ENCODE measurements around the gene CLDN3. TPM values are rescaled to one million over a fixed set of nuclear protein-coding genes. Genes with fewer than 3 reads are reported as not detected.

CLDN3 gene
- total and polyA plus RNA-seq, 2 donors (not counting 1 experiment from before 2014, with no cell fraction given) = not detected

- Mint-ChIP-seq H3K27me3 (no peaks in the 10 kb centered on the region), H3K4me3 (peak within 1 kb of the TSS; percentile 91), H3K27ac (peak within 1 kb of the TSS; percentile 89), H3K9me3 (ENCODE audit: insufficient read depth) (no peaks in the 10 kb centered on the region), H3K4me1 (peaks cover 11% of the 10 kb centered on the region)
- Histone ChIP-seq H3K27me3 (replicated peaks in 1 of 4; ENCODE audit: control extremely low read depth in 1 of 4, control insufficient read depth in 3 of 4, insufficient read depth in 4 of 4, low read length in 3 of 4) (peaks cover 0 to 4% (median 0%) of the 10 kb centered on the region in 4 experiments), H3K9ac (ENCODE audit: low read length) (peak within 1 kb of the TSS; percentile 94), H3K9me3 (ENCODE audit: control extremely low read depth in 1 of 3, control insufficient read depth in 2 of 3, insufficient read depth in 1 of 3, low read length in 2 of 3) (peaks cover 0 to 6% (median 0%) of the 10 kb centered on the region in 3 donors), H4K20me1 (ENCODE audit: control insufficient read depth, insufficient read depth, low read length, poor library complexity, severe bottlenecking) (peaks cover 8% of the 10 kb centered on the region), H3K36me3 (replicated peaks in 1 of 2; ENCODE audit: control extremely low read depth in 1 of 2, control insufficient read depth in 1 of 2, extremely low read depth in 1 of 2, insufficient read depth in 2 of 2, low read length in 1 of 2) (peaks cover 0 to 7% of the 10 kb centered on the region in 2 experiments), H3K4me3 (ENCODE audit: control extremely low read depth in 1 of 5, extremely low read depth in 1 of 5, insufficient read depth in 1 of 5, low read depth in 2 of 5, low read length in 4 of 5) (peak within 1 kb of the TSS; percentile 61 to 94 (median 91)), H3K79me2 (ENCODE audit: control insufficient read depth, insufficient read depth, low read length) (peaks cover 4% of the 10 kb centered on the region), H3K4me2 (replicated peaks; ENCODE audit: low read depth, low read length, poor library complexity, severe bottlenecking) (peak within 1 kb of the TSS; percentile 95), H3K4me1 (ENCODE audit: control insufficient read depth in 2 of 2, insufficient read depth in 2 of 2, low read length in 2 of 2) (peaks cover 4 to 18% of the 10 kb centered on the region in 2 donors), H2AFZ (ENCODE audit: insufficient read depth, low read depth, low read length, poor library complexity, severe bottlenecking) (peak within 1 kb of the TSS; percentile 92), H3K27ac (ENCODE audit: low read length in 2 of 2) (peak within 1 kb of the TSS; percentile 79 to 93)
- ATAC-seq (ENCODE audit: low read depth) = peak; percentile 89
- intact Hi-C loops (cut with micrococcal nuclease) = loop anchor here (1.0 to 10.0 kb wide), 10 partner anchors 19 to 434 kb away; partner anchors contain the start of genes BAZ1B, BCL7B, BUD23 and DNAJC30
- POLR2A ChIA-PET = interaction anchor here (0.5 to 1.4 kb wide), 4 partner anchors 16 to 217 kb away, joined by 4 to 8 read pairs (median 5); partner anchors contain the start of genes BAZ1B and VPS37D
- DNase-seq = peak; percentile 99
- CTCF ChIA-PET = interaction anchor here (0.5 to 2.3 kb wide), 6 partner anchors 14 to 191 kb away, joined by 3 to 12 read pairs (median 5); partner anchors contain the start of gene STX1A
- under 1% methylated on average over 81 of the region's 84 CpGs for WGBS (ENCODE audit: insufficient coverage)
- no peak for TF ChIP-seq CTCF (IDR thresholded peaks at IDR 0.05)
These were observed 31.3 kb downstream of the CLDN3 start, which contains the start of gene ABHD11 for GRCh38 chr7:73738612-73739386. TSS of gene ABHD11 (minus strand) at chr7:73738802. CDS start at chr7:73738770, 32 bp downstream.

- CTCF ChIA-PET = interaction anchor here (1.1 to 2.3 kb wide), 3 partner anchors 13 to 131 kb away, joined by 5 to 12 read pairs (median 6); partner anchors contain the start of gene STX1A
- Mint-ChIP-seq H3K4me3 (peak overlapping the region; percentile 91), H3K27ac (peak overlapping the region; percentile 89), H3K27me3 (no peaks in the 10 kb centered on the region), H3K9me3 (ENCODE audit: insufficient read depth) (no peaks in the 10 kb centered on the region), H3K4me1 (peaks cover 11% of the 10 kb centered on the region)
- peaks cover 0 to 4% (median 0%) of the 10 kb centered on the region in 4 experiments for H3K27me3 ChIP-seq (replicated peaks in 1 of 4; ENCODE audit: control extremely low read depth in 1 of 4, control insufficient read depth in 3 of 4, insufficient read depth in 4 of 4, low read length in 3 of 4)
- H3K36me3 ChIP-seq (replicated peaks in 1 of 2; ENCODE audit: control extremely low read depth in 1 of 2, control insufficient read depth in 1 of 2, extremely low read depth in 1 of 2, insufficient read depth in 2 of 2, low read length in 1 of 2) = peaks cover 0 to 7% of the 10 kb centered on the region in 2 experiments
- H3K9ac ChIP-seq (ENCODE audit: low read length) = peak overlapping the region; percentile 94
- peaks cover 4% of the 10 kb centered on the region for H3K79me2 ChIP-seq (ENCODE audit: control insufficient read depth, insufficient read depth, low read length)
- TF ChIP-seq CTCF (IDR thresholded peaks at IDR 0.05) (no peak), EZH2 (IDR thresholded peaks at IDR 0.05; ENCODE audit: borderline replicate concordance, insufficient read depth, low read depth, low read length, poor library complexity, severe bottlenecking) (no peak)
- ATAC-seq (ENCODE audit: low read depth) = peak; percentile 9
- peaks cover 0 to 6% (median 0%) of the 10 kb centered on the region in 3 donors for H3K9me3 ChIP-seq (ENCODE audit: control extremely low read depth in 1 of 3, control insufficient read depth in 2 of 3, insufficient read depth in 1 of 3, low read length in 2 of 3)
- H2AFZ ChIP-seq (ENCODE audit: insufficient read depth, low read depth, low read length, poor library complexity, severe bottlenecking) = peak overlapping the region; percentile 92
- H4K20me1 ChIP-seq (ENCODE audit: control insufficient read depth, insufficient read depth, low read length, poor library complexity, severe bottlenecking) = peaks cover 8% of the 10 kb centered on the region
- POLR2A ChIA-PET = interaction anchor here (0.5 to 1.4 kb wide), 4 partner anchors 74 to 448 kb away, joined by 5 to 11 read pairs (median 8); partner anchors contain the start of gene BAZ1B
- H3K4me2 ChIP-seq (replicated peaks; ENCODE audit: low read depth, low read length, poor library complexity, severe bottlenecking) = peak overlapping the region; percentile 95
- DNase-seq = peak; percentile 80
- intact Hi-C loops (cut with micrococcal nuclease) = loop anchor here (1.0 to 10.0 kb wide), 9 partner anchors 19 to 434 kb away; partner anchors contain the start of genes BAZ1B, BCL7B, BUD23 and DNAJC30
- H3K27ac ChIP-seq (ENCODE audit: low read length in 2 of 2) = peak overlapping the region; percentile 63 to 93
- H3K4me1 ChIP-seq (ENCODE audit: control insufficient read depth in 2 of 2, insufficient read depth in 2 of 2, low read length in 2 of 2) = peaks cover 4 to 18% of the 10 kb centered on the region in 2 donors
- H3K4me3 ChIP-seq (ENCODE audit: control extremely low read depth in 1 of 5, extremely low read depth in 1 of 5, insufficient read depth in 1 of 5, low read depth in 2 of 5, low read length in 4 of 5) = peak overlapping the region; percentile 61 to 94 (median 91)
- WGBS (ENCODE audit: insufficient coverage) = 1% methylated on average over 20 of the region's 24 CpGs
These were observed 31.9 kb downstream of the CLDN3 start for GRCh38 chr7:73738220-73738611.

All from B cell (primary cell).